HFFc6 (cell line): ENCODE data around the gene CRISPLD2. TPM values are rescaled to one million over a fixed set of nuclear protein-coding genes. Genes with fewer than 3 reads are reported as not detected.

Source experiments
- DNase-seq: peaks from one replicate; pipeline ENCODE4 v3.0.0-alpha.2; 2018
- H3K27ac Mint-ChIP-seq: 2 replicates; pipeline ENCODE4 v1.8.0; 2020; ENCODE audit warnings: mild to moderate bottlenecking, mixed read lengths
- H3K27me3 Mint-ChIP-seq: 2 replicates; pipeline ENCODE4 v1.8.0; 2021; ENCODE audit warnings: mild to moderate bottlenecking, moderate library complexity, mixed read lengths; ENCODE audit not compliant: insufficient read depth
- H3K36me3 Mint-ChIP-seq: 2 replicates; pipeline ENCODE4 v1.8.0; 2021; ENCODE audit warnings: low read depth, mixed read lengths
- H3K4me1 Mint-ChIP-seq: 2 replicates; pipeline ENCODE4 v1.8.0; 2020; ENCODE audit warnings: low read depth, mixed read lengths
- H3K4me3 Mint-ChIP-seq: 2 replicates; pipeline ENCODE4 v1.8.0; 2020; ENCODE audit warnings: mild to moderate bottlenecking, moderate library complexity, mixed read lengths
- H3K9me3 Mint-ChIP-seq: 2 replicates; pipeline ENCODE4 v1.8.0; 2020; ENCODE audit warnings: mild to moderate bottlenecking, mixed read lengths
- CTCF ChIP-seq: fragments of 200-600 bp; sonication (generic); IDR thresholded peaks from 2 replicates; pipeline ENCODE4 v1.5.0; 2021; ENCODE audit warnings: antibody characterized with exemption, mild to moderate bottlenecking
- total RNA-seq, 6 experiments: library from RNA; stranded (reverse); fragmentation: NEBNext Ultra II Directional; extraction: Animal tissue kit (Norgen Biotek cat#: 25700); gene quantifications; 2 replicates in 1 of 6; 3 replicates in 5 of 6; pipeline ENCODE4 v1.2.3, GENCODE V29; 2021

The CRISPLD2 gene
- total RNA-seq, 6 experiments from 2014 or later: 12.2 to 15.5 (median 13.6) TPM

DNA sequence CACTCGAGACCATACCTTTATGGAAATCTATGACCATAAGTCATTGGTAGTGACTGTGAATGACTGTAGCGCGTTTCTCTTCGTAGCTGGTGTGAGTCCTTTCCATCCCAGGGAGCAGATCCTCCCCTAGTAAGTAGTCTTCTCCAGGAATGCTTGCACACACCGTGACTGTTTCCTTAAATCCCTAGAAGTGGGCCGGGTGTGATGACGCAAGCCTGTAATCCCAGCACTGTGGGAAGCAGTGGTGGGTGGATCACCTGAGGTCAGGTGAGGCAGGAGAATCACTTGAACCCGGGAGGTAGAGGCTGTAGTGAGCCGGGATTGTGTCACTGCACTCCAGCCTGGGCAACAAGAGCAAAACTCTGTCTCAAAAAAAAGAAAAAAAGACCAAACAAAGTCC lies 70.6 kb downstream of the CRISPLD2 start:
- Mint-ChIP-seq H3K9me3 (peaks cover 4% of the 10 kb centered on the region; the same call in 1 of the 2 replicates), H3K36me3 (no peaks in the 10 kb centered on the region), H3K4me3 (no peak overlapping the region), H3K4me1 (peaks cover 18% of the 10 kb centered on the region), H3K27me3 (peaks cover 2% of the 10 kb centered on the region; the same call in 1 of the 2 replicates), H3K27ac (no peak overlapping the region)
- no peak for TF ChIP-seq CTCF
- DNase-seq: no peak

DNA sequence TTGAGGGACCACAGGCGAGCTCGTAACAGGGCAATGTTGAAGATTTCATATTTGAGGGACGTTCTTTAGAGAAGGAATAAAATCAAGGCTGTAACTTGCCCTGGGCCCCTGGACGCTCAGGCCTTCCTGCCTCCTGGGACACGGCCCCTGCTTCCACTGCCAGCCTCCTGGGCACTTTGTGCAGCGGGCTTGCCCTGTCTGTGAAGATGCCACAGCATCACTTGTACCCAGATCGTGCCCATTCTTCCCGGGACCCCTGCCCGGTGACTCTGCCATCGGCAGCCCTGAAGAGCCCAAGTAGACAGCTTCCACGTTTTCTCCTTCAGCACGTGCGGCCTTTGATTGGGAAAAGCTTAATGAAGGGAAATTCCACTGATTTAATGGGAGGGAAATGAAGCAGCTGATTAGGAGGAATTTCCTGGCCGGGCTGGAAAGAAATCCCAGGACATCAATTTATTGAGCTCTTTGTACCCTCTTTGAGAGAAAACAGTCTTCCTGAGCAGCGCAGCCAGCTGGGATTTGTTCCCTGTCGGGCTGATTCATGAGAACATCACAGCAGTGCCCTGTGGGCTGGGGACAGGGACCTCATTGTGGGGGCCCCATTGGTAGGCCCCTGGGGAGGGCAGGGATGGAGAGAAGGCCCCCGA lies 71.5 kb downstream of the CRISPLD2 start:
- no peak overlapping the region for H3K4me3 Mint-ChIP-seq
- no peaks in the 10 kb centered on the region for H3K36me3 Mint-ChIP-seq
- peaks cover 2% of the 10 kb centered on the region; the same call in 1 of the 2 replicates for H3K27me3 Mint-ChIP-seq
- peaks cover 18% of the 10 kb centered on the region for H3K4me1 Mint-ChIP-seq
- TF ChIP-seq CTCF: no peak
- peaks cover 4% of the 10 kb centered on the region; the same call in 1 of the 2 replicates for H3K9me3 Mint-ChIP-seq
- no peak for DNase-seq
- no peak overlapping the region for H3K27ac Mint-ChIP-seq

DNA sequence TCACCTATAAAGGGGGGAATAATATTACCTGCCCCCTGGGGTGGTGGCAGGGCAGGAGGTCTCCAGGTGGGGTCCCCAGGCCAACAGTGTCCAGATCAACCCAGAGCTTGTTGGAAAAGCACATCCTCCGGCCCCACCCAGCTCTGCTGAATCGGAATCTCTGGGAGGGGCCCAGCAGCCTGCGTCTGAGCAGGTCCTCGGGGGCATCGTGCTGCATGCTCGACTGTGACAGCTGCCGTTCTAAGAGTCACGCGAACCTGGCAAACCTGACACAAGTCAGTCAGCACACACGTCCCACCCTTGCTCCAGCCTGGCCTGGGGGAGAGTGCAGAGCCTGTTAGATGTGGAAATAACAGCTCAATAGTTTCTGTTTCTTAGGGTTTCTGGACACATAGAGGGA lies 72.3 kb downstream of the CRISPLD2 start:
- Mint-ChIP-seq H3K27ac (no peak overlapping the region), H3K4me3 (no peak overlapping the region), H3K36me3 (no peaks in the 10 kb centered on the region), H3K4me1 (peaks cover 18% of the 10 kb centered on the region), H3K27me3 (peaks cover 2% of the 10 kb centered on the region), H3K9me3 (peaks cover 4% of the 10 kb centered on the region; the same call in 1 of the 2 replicates)
- TF ChIP-seq CTCF: no peak
- no peak for DNase-seq

DNA sequence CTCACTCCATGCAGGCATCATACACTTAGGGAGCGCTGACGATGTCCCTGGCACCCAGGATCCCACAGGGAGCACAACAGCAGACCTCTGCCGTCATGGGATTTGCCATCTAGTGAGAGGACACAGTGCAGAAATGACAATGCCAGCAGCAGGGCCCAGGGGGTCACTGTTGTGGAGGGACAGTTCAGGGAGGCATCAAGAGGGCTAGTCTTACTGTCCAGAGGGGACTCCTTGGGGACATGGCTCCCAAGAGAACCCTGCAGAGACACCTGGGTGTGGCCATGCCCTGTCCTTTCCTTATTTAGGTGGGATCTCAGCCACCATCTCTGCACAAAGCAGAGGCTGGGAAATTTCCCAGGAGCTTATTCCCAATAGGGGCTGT lies 73.7 kb downstream of the CRISPLD2 start:
- Mint-ChIP-seq H3K27ac (no peak overlapping the region), H3K27me3 (peaks cover 2% of the 10 kb centered on the region), H3K36me3 (peaks cover 5% of the 10 kb centered on the region; the same call in 1 of the 2 replicates), H3K4me3 (no peak overlapping the region), H3K9me3 (peaks cover 4% of the 10 kb centered on the region; the same call in 1 of the 2 replicates), H3K4me1 (peaks cover 19% of the 10 kb centered on the region)
- DNase-seq: no peak
- TF ChIP-seq CTCF: no peak

- H3K9me3 Mint-ChIP-seq: no peaks in the 10 kb centered on the region
- peaks cover 15% of the 10 kb centered on the region for H3K4me1 Mint-ChIP-seq
- H3K27ac Mint-ChIP-seq: no peak overlapping the region
- no peak overlapping the region for H3K4me3 Mint-ChIP-seq
- peaks cover 2% of the 10 kb centered on the region for H3K27me3 Mint-ChIP-seq
- peaks cover 7% of the 10 kb centered on the region; the same call in 1 of the 2 replicates for H3K36me3 Mint-ChIP-seq
- no peak for DNase-seq
- no peak for TF ChIP-seq CTCF
Observed at GRCh38 chr16:84893849-84894599, 74.2 kb downstream of the CRISPLD2 start.
